ENCODE measurements around the gene TRPC5OS.

DNA sequence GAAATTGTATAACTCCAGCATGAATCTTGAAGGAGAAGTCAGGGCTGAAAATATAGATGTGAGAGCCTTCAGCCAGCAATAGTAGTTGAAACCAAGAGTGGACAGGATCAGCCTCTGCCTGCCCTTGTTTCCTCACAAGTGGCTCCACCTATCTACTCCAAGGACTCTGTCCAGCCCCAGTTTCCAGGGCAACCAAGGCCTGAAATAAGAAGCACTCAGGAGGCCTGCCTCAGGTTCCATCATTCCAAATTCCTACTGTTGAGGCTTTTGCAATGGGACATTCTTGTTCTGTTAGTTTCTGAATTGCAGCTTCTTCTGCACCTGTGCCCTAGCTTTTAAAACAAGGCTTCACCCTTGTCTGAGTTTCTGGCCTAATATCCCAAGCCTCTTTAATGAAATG is 41.6 kb downstream of the TRPC5OS start:
- TF ChIP-seq, protein P1, sequence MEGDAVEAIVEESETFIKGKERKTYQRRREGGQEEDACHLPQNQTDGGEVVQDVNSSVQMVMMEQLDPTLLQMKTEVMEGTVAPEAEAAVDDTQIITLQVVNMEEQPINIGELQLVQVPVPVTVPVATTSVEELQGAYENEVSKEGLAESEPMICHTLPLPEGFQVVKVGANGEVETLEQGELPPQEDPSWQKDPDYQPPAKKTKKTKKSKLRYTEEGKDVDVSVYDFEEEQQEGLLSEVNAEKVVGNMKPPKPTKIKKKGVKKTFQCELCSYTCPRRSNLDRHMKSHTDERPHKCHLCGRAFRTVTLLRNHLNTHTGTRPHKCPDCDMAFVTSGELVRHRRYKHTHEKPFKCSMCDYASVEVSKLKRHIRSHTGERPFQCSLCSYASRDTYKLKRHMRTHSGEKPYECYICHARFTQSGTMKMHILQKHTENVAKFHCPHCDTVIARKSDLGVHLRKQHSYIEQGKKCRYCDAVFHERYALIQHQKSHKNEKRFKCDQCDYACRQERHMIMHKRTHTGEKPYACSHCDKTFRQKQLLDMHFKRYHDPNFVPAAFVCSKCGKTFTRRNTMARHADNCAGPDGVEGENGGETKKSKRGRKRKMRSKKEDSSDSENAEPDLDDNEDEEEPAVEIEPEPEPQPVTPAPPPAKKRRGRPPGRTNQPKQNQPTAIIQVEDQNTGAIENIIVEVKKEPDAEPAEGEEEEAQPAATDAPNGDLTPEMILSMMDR (IDR thresholded peaks at IDR 0.05; ENCODE audit: control extremely low read depth in 1 of 3, insufficient read depth in 1 of 3, low read depth in 1 of 3, low read length in 3 of 3) = no peak
- no peak for TF ChIP-seq EZH2 (IDR thresholded peaks at IDR 0.05; ENCODE audit: low read depth, low read length, severe bottlenecking)
- TF ChIP-seq, protein P2, sequence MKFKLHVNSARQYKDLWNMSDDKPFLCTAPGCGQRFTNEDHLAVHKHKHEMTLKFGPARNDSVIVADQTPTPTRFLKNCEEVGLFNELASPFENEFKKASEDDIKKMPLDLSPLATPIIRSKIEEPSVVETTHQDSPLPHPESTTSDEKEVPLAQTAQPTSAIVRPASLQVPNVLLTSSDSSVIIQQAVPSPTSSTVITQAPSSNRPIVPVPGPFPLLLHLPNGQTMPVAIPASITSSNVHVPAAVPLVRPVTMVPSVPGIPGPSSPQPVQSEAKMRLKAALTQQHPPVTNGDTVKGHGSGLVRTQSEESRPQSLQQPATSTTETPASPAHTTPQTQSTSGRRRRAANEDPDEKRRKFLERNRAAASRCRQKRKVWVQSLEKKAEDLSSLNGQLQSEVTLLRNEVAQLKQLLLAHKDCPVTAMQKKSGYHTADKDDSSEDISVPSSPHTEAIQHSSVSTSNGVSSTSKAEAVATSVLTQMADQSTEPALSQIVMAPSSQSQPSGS (IDR thresholded peaks at IDR 0.05; ENCODE audit: low read length) = no peak
- TF ChIP-seq EP300 (IDR thresholded peaks at IDR 0.05; ENCODE audit: borderline replicate concordance in 1 of 2, low read depth in 2 of 2, low read length in 2 of 2) = no peak
- no peak for TF ChIP-seq SRF (IDR thresholded peaks at IDR 0.05; ENCODE audit: low read depth, low read length)
- TF ChIP-seq CHD1 (IDR thresholded peaks at IDR 0.05; ENCODE audit: low read depth, low read length) = no peak
- TF ChIP-seq POLR2AphosphoS5 (IDR thresholded peaks at IDR 0.05; ENCODE audit: low read depth, low read length) = no peak
- no peak for TF ChIP-seq POLR2A (IDR thresholded peaks at IDR 0.05; ENCODE audit: control extremely low read depth in 1 of 2, low read depth in 2 of 2, low read length in 2 of 2)
- TF ChIP-seq JUND (IDR thresholded peaks at IDR 0.05; ENCODE audit: low read length) = no peak
- TF ChIP-seq YY1 (IDR thresholded peaks at IDR 0.05; ENCODE audit: low read depth, low read length) = no peak
- no peak for TF ChIP-seq CEBPB (IDR thresholded peaks at IDR 0.05; ENCODE audit: low read depth, low read length)
- TF ChIP-seq CBX8 (IDR thresholded peaks at IDR 0.05; ENCODE audit: borderline replicate concordance, low read depth, low read length) = no peak
